Measurements from ENCODE around the gene AASDHPPT.
A peak's percentile ranks its signal among the peaks of the same experiment; 100 is the strongest.

The AASDHPPT gene

GRCh38 chr11:106086850-106087249 lies 9.4 kb downstream of the AASDHPPT start:
- no peak for DNase-seq

GRCh38 chr11:106087815-106088435 lies 10.5 kb downstream of the AASDHPPT start:
- peak; percentile 28 for DNase-seq

GRCh38 chr11:106088896-106089295 lies 11.4 kb downstream of the AASDHPPT start:
- no peak for DNase-seq

- DNase-seq = no peak
Observed at GRCh38 chr11:106091480-106092123, 14.1 kb downstream of the AASDHPPT start.

GRCh38 chr11:106092446-106092845 lies 15.0 kb downstream of the AASDHPPT start:
- DNase-seq = no peak

GRCh38 chr11:106098893-106099553 lies 21.6 kb downstream of the AASDHPPT start:
- DNase-seq = no peak

GRCh38 chr11:106101370-106101769 lies 23.9 kb downstream of the AASDHPPT start:
- DNase-seq = no peak

GRCh38 chr11:106101819-106102218 lies 24.4 kb downstream of the AASDHPPT start:
- no peak for DNase-seq

GRCh38 chr11:106105986-106106385 lies 28.5 kb downstream of the AASDHPPT start:
- DNase-seq = no peak

GRCh38 chr11:106121570-106122320 lies 44.3 kb downstream of the AASDHPPT start:
- DNase-seq = no peak

GRCh38 chr11:106127604-106128003 lies 50.1 kb downstream of the AASDHPPT start:
- no peak for DNase-seq

- no peak for DNase-seq
Observed at GRCh38 chr11:106128740-106129139, 51.3 kb downstream of the AASDHPPT start.

- DNase-seq = no peak
Observed at GRCh38 chr11:106131998-106132397, 54.5 kb downstream of the AASDHPPT start.

- no peak for DNase-seq
Observed at GRCh38 chr11:106132582-106133354, 55.3 kb downstream of the AASDHPPT start.

- DNase-seq = no peak
Observed at GRCh38 chr11:106133529-106133928, 56.1 kb downstream of the AASDHPPT start.

- no peak for DNase-seq
Observed at GRCh38 chr11:106137061-106137460, 59.6 kb downstream of the AASDHPPT start.

- no peak for DNase-seq
Observed at GRCh38 chr11:106137758-106138157, 60.3 kb downstream of the AASDHPPT start.
